GM18519 (cell line): Measurements from ENCODE around the gene EPAS1.

Source experiments
- ATAC-seq: cut with Tn5 transposase; IDR thresholded peaks from one replicate; pipeline ENCODE4 v1.9.1; 2021; ENCODE audit warnings: mild to moderate bottlenecking, moderate library complexity; ENCODE audit not compliant: unreplicated experiment, low FRiP score

Gene EPAS1

GRCh38 chr2:46428911-46429436 lies 131.8 kb downstream of the EPAS1 start:
- no peak for ATAC-seq

DNA sequence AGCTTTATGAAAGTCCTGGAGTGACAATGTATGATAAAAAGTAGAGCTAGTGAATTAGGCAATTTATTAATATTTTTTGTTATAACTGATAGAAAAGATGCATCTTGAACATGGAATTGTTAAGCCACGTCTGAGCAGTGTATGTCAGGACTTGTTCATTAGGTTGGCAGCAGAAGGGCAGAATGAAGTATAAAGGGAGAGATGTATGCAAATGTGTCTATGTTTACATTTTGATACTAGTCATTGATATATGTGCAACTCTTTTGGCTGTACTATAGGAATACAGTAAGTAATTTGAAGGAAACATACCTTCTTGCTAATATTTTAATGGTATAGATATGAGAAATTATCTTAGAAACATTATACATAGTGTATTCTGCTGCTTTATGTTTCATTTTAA lies 133.2 kb downstream of the EPAS1 start:
- ATAC-seq: no peak

DNA sequence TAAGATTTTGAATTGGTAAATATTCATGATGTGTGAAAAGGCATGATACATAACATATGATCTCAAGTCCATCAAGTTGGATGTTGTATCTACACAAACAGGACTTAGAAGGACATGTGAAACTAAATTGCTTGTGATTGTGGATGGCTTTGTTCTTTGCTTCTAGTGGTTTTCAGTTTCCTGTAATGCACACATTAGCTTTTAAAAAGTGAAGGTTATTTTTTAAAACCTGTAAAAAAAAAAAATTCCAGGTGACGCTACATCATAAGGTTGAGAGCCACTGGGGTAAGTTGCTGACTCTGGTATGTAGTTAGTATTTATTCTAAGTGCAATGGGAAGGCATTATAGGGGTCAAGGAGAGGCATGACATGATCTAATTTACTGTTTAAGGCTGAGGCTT lies 133.8 kb downstream of the EPAS1 start:
- ATAC-seq: no peak

GRCh38 chr2:46431481-46432235 lies 134.5 kb downstream of the EPAS1 start:
- no peak for ATAC-seq

GRCh38 chr2:46434851-46435273 lies 137.7 kb downstream of the EPAS1 start:
- no peak for ATAC-seq

- ATAC-seq: no peak
These were observed 138.1 kb downstream of the EPAS1 start for GRCh38 chr2:46435353-46435752.

DNA sequence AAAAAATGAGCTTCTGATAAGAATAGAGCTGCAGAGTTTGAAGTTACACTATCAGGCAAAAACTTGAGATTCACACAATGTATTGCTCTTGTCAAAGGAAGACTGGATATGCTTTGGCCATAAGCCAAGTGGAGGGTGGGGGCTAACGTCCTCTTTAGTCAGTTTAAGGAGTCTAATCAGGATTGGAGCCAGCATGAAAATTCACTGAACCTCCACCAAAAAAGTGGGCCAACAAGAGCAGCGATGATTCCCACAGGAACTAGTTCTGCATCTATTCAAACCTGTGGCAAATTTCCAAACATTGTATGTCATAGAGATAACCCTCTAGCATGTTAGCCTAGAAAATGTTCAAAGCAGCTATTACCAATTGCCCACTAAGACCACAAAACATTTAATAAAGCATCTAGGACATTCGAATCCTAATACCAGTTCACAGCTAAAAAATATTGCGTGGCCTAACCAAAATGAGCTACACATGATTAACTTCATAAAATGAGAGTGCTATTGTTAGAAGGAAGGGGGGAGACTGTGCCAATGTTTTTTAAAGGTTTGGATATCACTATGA lies 138.7 kb downstream of the EPAS1 start:
- ATAC-seq: no peak
